Duodenal mucosa (tissue), 2 donors: ENCODE measurements around the gene ZNF462.

Source experiments
- H3K27ac ChIP-seq: one replicate; pipeline ENCODE4 v1.7.0; 2013; ENCODE audit warnings: low read depth, low read length
- H3K27me3 ChIP-seq, 2 donors: one replicate each; pipeline ENCODE4 v1.7.0; 2013; ENCODE audit warnings: low read length in 2 of 2, control low read depth in 1 of 2; ENCODE audit not compliant: insufficient read depth in 2 of 2, control insufficient read depth in 1 of 2
- H3K36me3 ChIP-seq, 2 donors: one replicate each; pipeline ENCODE4 v1.7.0; 2013; ENCODE audit warnings: low read length in 2 of 2, control low read depth in 1 of 2; ENCODE audit not compliant: insufficient read depth in 2 of 2, control insufficient read depth in 1 of 2
- H3K4me1 ChIP-seq, 2 donors: one replicate each; pipeline ENCODE4 v1.7.0; 2013; ENCODE audit warnings: low read length in 2 of 2, control low read depth in 1 of 2; ENCODE audit not compliant: insufficient read depth in 2 of 2, control insufficient read depth in 1 of 2
- H3K4me3 ChIP-seq, 2 donors: one replicate each; pipeline ENCODE4 v1.7.0; 2013; ENCODE audit warnings: low read length in 2 of 2, low read depth in 1 of 2
- H3K9ac ChIP-seq, 2 donors: one replicate each; pipeline ENCODE4 v1.7.0; 2013; ENCODE audit warnings: low read length in 2 of 2, low read depth in 1 of 2
- H3K9me3 ChIP-seq, 2 donors: one replicate each; pipeline ENCODE4 v1.7.0; 2013; ENCODE audit warnings: low read length in 2 of 2, control low read depth in 1 of 2; ENCODE audit not compliant: control insufficient read depth in 1 of 2

The ZNF462 gene

DNA sequence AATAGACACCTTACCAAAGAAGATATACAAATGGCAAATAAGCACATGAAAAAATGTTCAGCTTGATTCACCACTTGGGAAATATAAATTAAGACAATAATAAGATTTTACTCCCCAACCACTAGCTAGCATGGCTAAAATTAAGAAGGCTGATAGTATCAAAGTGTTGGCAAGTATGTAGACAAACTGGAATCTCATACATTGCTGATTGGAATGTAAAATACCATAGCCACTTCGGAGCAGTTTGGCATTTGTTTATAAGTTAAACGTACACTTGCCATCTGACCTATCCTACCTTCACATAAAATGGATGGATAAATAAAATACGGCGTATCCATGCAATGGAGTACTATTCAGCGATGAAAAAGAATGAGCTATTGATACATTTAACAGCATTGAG lies 129.2 kb downstream of the ZNF462 start:
- Histone ChIP-seq H3K4me3 (no peak overlapping the region), H3K4me1 (no peaks in the 10 kb centered on the region), H3K36me3 (peaks cover 0 to 4% of the 10 kb centered on the region in 2 donors), H3K9ac (no peak overlapping the region), H3K27me3 (no peaks in the 10 kb centered on the region), H3K9me3 (no peaks in the 10 kb centered on the region), H3K27ac (no peak overlapping the region)

GRCh38 chr9:106993603-106994002 lies 130.6 kb downstream of the ZNF462 start:
- Histone ChIP-seq H3K9ac (no peak overlapping the region), H3K27ac (no peak overlapping the region), H3K36me3 (peaks cover 0 to 4% of the 10 kb centered on the region in 2 donors), H3K4me1 (no peaks in the 10 kb centered on the region), H3K9me3 (no peaks in the 10 kb centered on the region), H3K27me3 (no peaks in the 10 kb centered on the region), H3K4me3 (no peak overlapping the region)

DNA sequence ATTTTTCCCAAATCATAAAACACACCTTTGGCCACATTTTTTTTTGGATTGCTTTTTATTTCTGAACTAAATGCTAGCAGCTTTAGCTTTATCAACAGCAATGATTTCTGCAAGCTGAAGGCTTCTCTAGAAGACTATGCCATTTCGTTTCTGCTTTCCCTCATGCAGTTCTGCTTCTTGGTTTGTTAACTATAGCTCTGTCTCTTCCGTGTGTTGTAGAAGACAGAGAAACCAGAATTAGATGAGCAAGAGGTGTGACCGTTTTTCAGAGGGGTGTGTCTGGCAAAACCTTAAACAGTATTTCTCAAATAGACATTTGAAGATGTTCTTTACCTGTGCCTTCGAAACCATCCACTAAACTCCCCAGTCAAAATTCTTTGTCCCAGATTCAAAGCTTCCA lies 131.5 kb downstream of the ZNF462 start:
- Histone ChIP-seq H3K4me3 (no peak overlapping the region), H3K27ac (no peak overlapping the region), H3K27me3 (no peaks in the 10 kb centered on the region), H3K36me3 (peaks cover 0 to 4% of the 10 kb centered on the region in 2 donors), H3K4me1 (no peaks in the 10 kb centered on the region), H3K9me3 (no peaks in the 10 kb centered on the region), H3K9ac (no peak overlapping the region)

DNA sequence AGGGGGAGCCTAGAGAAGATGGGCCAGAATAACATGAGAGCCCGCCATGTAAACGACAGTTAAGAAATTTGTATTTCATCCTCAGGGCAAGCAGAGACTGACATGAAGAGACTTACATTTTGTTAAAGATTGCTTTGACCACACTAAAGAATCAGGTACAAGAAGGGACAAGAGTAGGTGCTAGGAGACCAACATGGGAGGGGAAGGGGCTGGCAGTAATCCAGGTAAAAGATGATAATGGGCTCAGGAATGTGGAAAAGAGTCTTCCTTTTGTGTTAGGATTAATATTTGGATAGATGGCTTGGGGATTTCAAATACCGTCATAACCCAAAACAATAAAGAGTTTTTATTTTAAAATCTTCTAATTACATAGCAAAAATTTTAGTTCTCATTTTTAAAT lies 137.3 kb downstream of the ZNF462 start:
- Histone ChIP-seq H3K27ac (no peak overlapping the region), H3K27me3 (no peaks in the 10 kb centered on the region), H3K36me3 (peaks cover 0 to 7% of the 10 kb centered on the region in 2 donors), H3K4me1 (no peaks in the 10 kb centered on the region), H3K9ac (no peak overlapping the region), H3K9me3 (no peaks in the 10 kb centered on the region), H3K4me3 (no peak overlapping the region)

GRCh38 chr9:107005201-107005600 lies 142.2 kb downstream of the ZNF462 start:
- Histone ChIP-seq H3K4me1 (no peaks in the 10 kb centered on the region), H3K27me3 (no peaks in the 10 kb centered on the region), H3K27ac (no peak overlapping the region), H3K4me3 (no peak overlapping the region), H3K9ac (no peak overlapping the region), H3K9me3 (peaks cover 0 to 4% of the 10 kb centered on the region in 2 donors), H3K36me3 (peaks cover 0 to 8% of the 10 kb centered on the region in 2 donors)

- Histone ChIP-seq H3K4me3 (no peak overlapping the region), H3K27ac (no peak overlapping the region), H3K9me3 (peaks cover 0 to 4% of the 10 kb centered on the region in 2 donors), H3K4me1 (no peaks in the 10 kb centered on the region), H3K36me3 (peaks cover 0 to 8% of the 10 kb centered on the region in 2 donors), H3K27me3 (no peaks in the 10 kb centered on the region), H3K9ac (no peak overlapping the region)
These were observed 144.4 kb downstream of the ZNF462 start for GRCh38 chr9:107007402-107007801.

GRCh38 chr9:107008011-107008410 lies 145.0 kb downstream of the ZNF462 start:
- Histone ChIP-seq H3K4me1 (no peaks in the 10 kb centered on the region), H3K9me3 (peaks cover 0 to 4% of the 10 kb centered on the region in 2 donors), H3K36me3 (peaks cover 0 to 8% of the 10 kb centered on the region in 2 donors), H3K4me3 (no peak overlapping the region), H3K9ac (no peak overlapping the region), H3K27me3 (no peaks in the 10 kb centered on the region), H3K27ac (no peak overlapping the region)

- H3K9me3 ChIP-seq: peaks cover 0 to 4% of the 10 kb centered on the region in 2 donors
- no peak overlapping the region for H3K27ac ChIP-seq
- H3K4me1 ChIP-seq: no peaks in the 10 kb centered on the region
- H3K4me3 ChIP-seq: no peak overlapping the region
- H3K9ac ChIP-seq: no peak overlapping the region
- H3K27me3 ChIP-seq: no peaks in the 10 kb centered on the region
- peaks cover 0 to 5% of the 10 kb centered on the region in 2 donors for H3K36me3 ChIP-seq
These were observed 145.5 kb downstream of the ZNF462 start for GRCh38 chr9:107008447-107008846.

- H3K9me3 ChIP-seq: peaks cover 0 to 6% of the 10 kb centered on the region in 2 donors
- no peak overlapping the region for H3K4me3 ChIP-seq
- H3K36me3 ChIP-seq: no peaks in the 10 kb centered on the region
- H3K27ac ChIP-seq: no peak overlapping the region
- peaks cover 0 to 2% of the 10 kb centered on the region in 2 donors for H3K27me3 ChIP-seq
- H3K4me1 ChIP-seq: peaks cover 0 to 5% of the 10 kb centered on the region in 2 donors
- no peak overlapping the region for H3K9ac ChIP-seq
These were observed 153.4 kb downstream of the ZNF462 start for GRCh38 chr9:107016383-107016782.

DNA sequence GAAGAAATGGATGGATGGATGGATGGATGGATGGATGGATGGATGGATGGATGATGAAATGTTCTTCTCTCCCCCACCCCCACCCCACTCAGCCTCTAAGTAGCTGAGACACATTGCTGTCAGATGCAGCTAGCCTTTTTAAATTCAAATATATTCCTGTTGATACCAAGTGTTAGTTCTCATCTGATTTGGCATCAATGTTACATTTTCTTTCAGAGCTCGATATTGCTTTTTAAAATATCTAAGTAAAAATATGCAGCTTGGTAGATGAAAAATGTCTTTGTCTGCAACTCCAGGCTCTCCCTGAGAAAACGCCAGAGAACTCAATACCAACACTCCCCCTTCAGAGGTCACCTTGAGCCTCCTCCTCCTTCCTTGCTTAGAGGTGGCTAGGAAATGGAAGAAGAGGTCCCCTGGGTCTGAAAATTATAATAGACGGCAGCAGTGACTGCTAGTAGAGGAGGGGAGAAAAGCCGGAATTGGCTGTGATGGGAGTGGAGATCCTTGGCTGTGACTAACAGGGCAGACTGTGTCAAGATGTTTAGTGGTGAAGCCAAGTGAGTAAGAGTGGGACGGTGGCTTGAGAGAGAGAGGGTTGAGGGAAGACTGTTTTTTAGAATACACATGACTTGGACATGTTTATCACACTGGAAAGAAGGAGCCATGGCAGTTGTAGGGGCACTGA lies 156.0 kb downstream of the ZNF462 start:
- H3K36me3 ChIP-seq: no peaks in the 10 kb centered on the region
- H3K4me3 ChIP-seq: no peak overlapping the region
- H3K9me3 ChIP-seq: peaks cover 0 to 6% of the 10 kb centered on the region in 2 donors
- peaks cover 0 to 2% of the 10 kb centered on the region in 2 donors for H3K27me3 ChIP-seq
- peaks cover 0 to 5% of the 10 kb centered on the region in 2 donors for H3K4me1 ChIP-seq
- H3K9ac ChIP-seq: no peak overlapping the region
- H3K27ac ChIP-seq: no peak overlapping the region
